WTC11 (cell line): ENCODE data around the gene SPATA12. TPM values are rescaled to one million over a fixed set of nuclear protein-coding genes. Genes with fewer than 3 reads are reported as not detected.

Experiments
- ATAC-seq: fragments of 200-7000 bp; cut with Tn5 transposase; 2 replicates; pipeline ENCODE4 v1.10.0; 2021; ENCODE audit warnings: mild to moderate bottlenecking, moderate library complexity
- CTCF ChIA-PET: fragments of 300-600 bp; sonication (Branson Sonifier 250); formaldehyde crosslinking; loops from one replicate; lab custom pipeline; 2021; ENCODE audit warnings: antibody characterized with exemption; lab: Charles Lee
- POLR2A ChIA-PET: fragments of 350-600 bp; sonication (Branson Sonifier 250); formaldehyde crosslinking; loops from one replicate; lab custom pipeline; 2021; ENCODE audit warnings: antibody characterized with exemption; lab: Charles Lee
- DNase-seq: peaks from one replicate; pipeline ENCODE4 v3.0.0; 2021; ENCODE audit warnings: low spot score
- H3K27ac Mint-ChIP-seq: 2 replicates; pipeline ENCODE4 v1.8.0; 2021; ENCODE audit warnings: mixed read lengths
- H3K27me3 Mint-ChIP-seq: 2 replicates; pipeline ENCODE4 v1.8.0; 2021; ENCODE audit warnings: low read depth, mild to moderate bottlenecking, moderate library complexity, mixed read lengths
- H3K36me3 Mint-ChIP-seq: 2 replicates; pipeline ENCODE4 v1.8.0; 2021; ENCODE audit warnings: mixed read lengths
- H3K4me1 Mint-ChIP-seq: 2 replicates; pipeline ENCODE4 v1.8.0; 2022; ENCODE audit warnings: mixed read lengths
- H3K4me3 Mint-ChIP-seq: 2 replicates; pipeline ENCODE4 v1.8.0; 2021; ENCODE audit warnings: mild to moderate bottlenecking, moderate library complexity, mixed read lengths
- H3K9me3 Mint-ChIP-seq: 2 replicates; pipeline ENCODE4 v1.8.0; 2021; ENCODE audit warnings: mixed read lengths
- ATF1 ChIP-seq: sonication (generic); formaldehyde crosslinking; IDR thresholded peaks from 2 replicates; pipeline ENCODE4 v1.8.1; 2023; ENCODE audit warnings: mild to moderate bottlenecking, moderate library complexity, missing genetic modification reagents
- CREB1 ChIP-seq: sonication (generic); formaldehyde crosslinking; IDR thresholded peaks from 2 replicates; pipeline ENCODE4 v1.8.0; 2023; ENCODE audit warnings: mild to moderate bottlenecking, missing genetic modification reagents
- GABPB1 ChIP-seq: sonication (generic); formaldehyde crosslinking; IDR thresholded peaks from 2 replicates; pipeline ENCODE4 v1.8.1; 2023; ENCODE audit warnings: mild to moderate bottlenecking, missing genetic modification reagents
- HMGA2 ChIP-seq: fragments of 250-450 bp; sonication (Bioruptor Pico); IDR thresholded peaks from 2 replicates; pipeline ENCODE4 v1.4.0; 2021; ENCODE audit warnings: mild to moderate bottlenecking, moderate library complexity
- MXD4 ChIP-seq: fragments of 250-450 bp; sonication (Bioruptor Pico); IDR thresholded peaks from 2 replicates; pipeline ENCODE4 v1.8.0; 2021; ENCODE audit warnings: mild to moderate bottlenecking, moderate library complexity, borderline replicate concordance
- MYBL2 ChIP-seq: sonication (generic); formaldehyde crosslinking; IDR thresholded peaks from 2 replicates; pipeline ENCODE4 v1.8.1; 2023; ENCODE audit warnings: mild to moderate bottlenecking, moderate library complexity, missing genetic modification reagents
- NR3C1 ChIP-seq: sonication (generic); formaldehyde crosslinking; conservative IDR thresholded peaks from 2 replicates; pipeline ENCODE4 v1.8.1; 2023; ENCODE audit warnings: low read depth, mild to moderate bottlenecking, missing genetic modification reagents
- RORB ChIP-seq: fragments of 250-450 bp; sonication (Bioruptor Pico); IDR thresholded peaks from 2 replicates; pipeline ENCODE4 v1.9.0; 2021; ENCODE audit warnings: mild to moderate bottlenecking
- ZBTB21 ChIP-seq: sonication (generic); formaldehyde crosslinking; IDR thresholded peaks from 2 replicates; pipeline ENCODE4 v1.8.1; 2023; ENCODE audit warnings: mild to moderate bottlenecking, missing genetic modification reagents, borderline replicate concordance
- ZNF219 ChIP-seq: sonication (generic); formaldehyde crosslinking; IDR thresholded peaks from 2 replicates; pipeline ENCODE4 v1.8.0; 2023; ENCODE audit warnings: missing genetic modification reagents, mild to moderate bottlenecking, borderline replicate concordance
- ZNF671 ChIP-seq: fragments of 250-450 bp; sonication (Bioruptor Pico); IDR thresholded peaks from 2 replicates; pipeline ENCODE4 v1.8.0; 2021; ENCODE audit warnings: mild to moderate bottlenecking
- total RNA-seq: library from RNA; stranded (reverse); gene quantifications from 3 replicates; pipeline ENCODE4 v1.2.3, GENCODE V29; 2021
- TF ChIP-seq, protein P1 (sequence below): sonication (generic); formaldehyde crosslinking; IDR thresholded peaks from 2 replicates; pipeline ENCODE4 v1.8.0; 2022; ENCODE audit warnings: mild to moderate bottlenecking, missing genetic modification reagents
- TF ChIP-seq, protein P2 (sequence below): fragments of 250-450 bp; sonication (Bioruptor Pico); IDR thresholded peaks from 2 replicates; pipeline ENCODE4 v1.9.0; 2021; ENCODE audit warnings: mild to moderate bottlenecking
- TF ChIP-seq, protein P3 (sequence below): sonication (generic); formaldehyde crosslinking; conservative IDR thresholded peaks from 2 replicates; pipeline ENCODE4 v1.8.1; 2022; ENCODE audit warnings: mild to moderate bottlenecking, missing genetic modification reagents
- TF ChIP-seq, protein P4 (sequence below): fragments of 250-450 bp; sonication (Bioruptor Pico); IDR thresholded peaks from 2 replicates; pipeline ENCODE4 v1.8.0; 2021; ENCODE audit warnings: mild to moderate bottlenecking
- TF ChIP-seq, protein P5 (sequence below): fragments of 250-450 bp; sonication (Bioruptor Pico); IDR thresholded peaks from 2 replicates; pipeline ENCODE4 v2.1.2; 2022; ENCODE audit warnings: mild to moderate bottlenecking, moderate library complexity
- TF ChIP-seq, protein P6 (sequence below): sonication (generic); formaldehyde crosslinking; IDR thresholded peaks from 2 replicates; pipeline ENCODE4 v1.8.1; 2023; ENCODE audit warnings: mild to moderate bottlenecking, moderate library complexity, missing genetic modification reagents
- TF ChIP-seq, protein P7 (sequence below): sonication (generic); formaldehyde crosslinking; IDR thresholded peaks from 2 replicates; pipeline ENCODE4 v1.8.0; 2022; ENCODE audit warnings: mild to moderate bottlenecking, missing genetic modification reagents
- TF ChIP-seq, protein P8 (sequence below): sonication (generic); formaldehyde crosslinking; IDR thresholded peaks from 2 replicates; pipeline ENCODE4 v1.8.0; 2022; ENCODE audit warnings: mild to moderate bottlenecking, missing genetic modification reagents
- TF ChIP-seq, protein P9 (sequence below): sonication (generic); formaldehyde crosslinking; conservative IDR thresholded peaks from 2 replicates; pipeline ENCODE4 v1.8.1; 2023; ENCODE audit warnings: mild to moderate bottlenecking, low read depth, missing genetic modification reagents, moderate library complexity

SPATA12 gene
- total RNA-seq, 1 experiment from 2014 or later, result 0.39 TPM

DNA sequence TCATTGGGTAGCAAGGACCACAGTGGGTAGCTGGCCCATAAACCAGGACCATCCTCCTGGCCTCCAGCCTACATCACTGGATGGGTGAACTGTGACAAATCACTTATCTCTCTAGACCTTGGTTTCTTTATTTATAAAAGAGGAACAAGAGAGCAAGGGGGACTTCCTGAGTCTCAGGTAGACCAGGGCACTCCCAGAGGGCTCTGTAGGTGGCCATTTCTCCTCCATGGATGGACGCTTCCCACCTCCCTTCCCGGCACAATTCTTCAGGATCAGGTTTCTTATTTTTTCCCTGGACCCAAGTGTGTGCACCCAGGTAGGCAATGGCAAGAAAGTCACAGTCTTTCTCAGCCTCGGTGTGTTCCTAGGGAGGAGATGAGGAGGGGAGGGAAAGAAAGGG lies 41.4 kb upstream of the SPATA12 start (continued):
- TF ChIP-seq, protein P1, sequence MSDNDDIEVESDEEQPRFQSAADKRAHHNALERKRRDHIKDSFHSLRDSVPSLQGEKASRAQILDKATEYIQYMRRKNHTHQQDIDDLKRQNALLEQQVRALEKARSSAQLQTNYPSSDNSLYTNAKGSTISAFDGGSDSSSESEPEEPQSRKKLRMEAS (CRISPR knock-in tag), result no peak
- TF ChIP-seq, protein P2, sequence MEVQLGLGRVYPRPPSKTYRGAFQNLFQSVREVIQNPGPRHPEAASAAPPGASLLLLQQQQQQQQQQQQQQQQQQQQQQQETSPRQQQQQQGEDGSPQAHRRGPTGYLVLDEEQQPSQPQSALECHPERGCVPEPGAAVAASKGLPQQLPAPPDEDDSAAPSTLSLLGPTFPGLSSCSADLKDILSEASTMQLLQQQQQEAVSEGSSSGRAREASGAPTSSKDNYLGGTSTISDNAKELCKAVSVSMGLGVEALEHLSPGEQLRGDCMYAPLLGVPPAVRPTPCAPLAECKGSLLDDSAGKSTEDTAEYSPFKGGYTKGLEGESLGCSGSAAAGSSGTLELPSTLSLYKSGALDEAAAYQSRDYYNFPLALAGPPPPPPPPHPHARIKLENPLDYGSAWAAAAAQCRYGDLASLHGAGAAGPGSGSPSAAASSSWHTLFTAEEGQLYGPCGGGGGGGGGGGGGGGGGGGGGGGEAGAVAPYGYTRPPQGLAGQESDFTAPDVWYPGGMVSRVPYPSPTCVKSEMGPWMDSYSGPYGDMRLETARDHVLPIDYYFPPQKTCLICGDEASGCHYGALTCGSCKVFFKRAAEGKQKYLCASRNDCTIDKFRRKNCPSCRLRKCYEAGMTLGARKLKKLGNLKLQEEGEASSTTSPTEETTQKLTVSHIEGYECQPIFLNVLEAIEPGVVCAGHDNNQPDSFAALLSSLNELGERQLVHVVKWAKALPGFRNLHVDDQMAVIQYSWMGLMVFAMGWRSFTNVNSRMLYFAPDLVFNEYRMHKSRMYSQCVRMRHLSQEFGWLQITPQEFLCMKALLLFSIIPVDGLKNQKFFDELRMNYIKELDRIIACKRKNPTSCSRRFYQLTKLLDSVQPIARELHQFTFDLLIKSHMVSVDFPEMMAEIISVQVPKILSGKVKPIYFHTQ (CRISPR knock-in tag), result no peak
- no peak for TF ChIP-seq ZBTB21 (CRISPR knock-in tag)
- no peak for TF ChIP-seq ZNF671
- no peak for TF ChIP-seq HMGA2

DNA sequence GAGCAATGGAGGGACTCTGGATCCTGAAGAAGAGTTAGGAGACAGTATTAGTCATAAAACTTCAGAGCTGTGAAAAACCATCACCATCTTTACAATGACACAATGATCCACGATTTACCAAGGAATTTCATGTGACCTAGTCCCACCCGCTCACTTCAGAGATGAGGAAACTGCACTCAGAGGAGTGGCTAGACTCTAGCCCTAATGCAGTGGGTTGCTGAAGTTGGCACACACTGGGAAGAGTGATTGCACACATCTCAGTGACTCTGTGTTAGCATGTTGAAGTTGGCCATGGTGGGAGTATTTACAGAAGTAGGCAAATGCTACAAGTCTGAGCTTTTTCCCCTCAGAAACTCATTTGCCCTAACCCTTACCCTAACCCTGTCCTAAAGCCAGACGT lies 35.2 kb upstream of the SPATA12 start:
- Mint-ChIP-seq H3K4me1 (no peaks in the 10 kb centered on the region), H3K4me3 (no peak overlapping the region), H3K27ac (no peak overlapping the region), H3K27me3 (no peaks in the 10 kb centered on the region), H3K9me3 (no peaks in the 10 kb centered on the region), H3K36me3 (no peaks in the 10 kb centered on the region)
- CTCF ChIA-PET, result no interaction called here
- DNase-seq (no peak), ATAC-seq (no peak)
- POLR2A ChIA-PET, result no interaction called here
- TF ChIP-seq, protein P3, sequence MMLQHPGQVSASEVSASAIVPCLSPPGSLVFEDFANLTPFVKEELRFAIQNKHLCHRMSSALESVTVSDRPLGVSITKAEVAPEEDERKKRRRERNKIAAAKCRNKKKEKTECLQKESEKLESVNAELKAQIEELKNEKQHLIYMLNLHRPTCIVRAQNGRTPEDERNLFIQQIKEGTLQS (CRISPR knock-in tag), result no peak
- TF ChIP-seq, protein P4, sequence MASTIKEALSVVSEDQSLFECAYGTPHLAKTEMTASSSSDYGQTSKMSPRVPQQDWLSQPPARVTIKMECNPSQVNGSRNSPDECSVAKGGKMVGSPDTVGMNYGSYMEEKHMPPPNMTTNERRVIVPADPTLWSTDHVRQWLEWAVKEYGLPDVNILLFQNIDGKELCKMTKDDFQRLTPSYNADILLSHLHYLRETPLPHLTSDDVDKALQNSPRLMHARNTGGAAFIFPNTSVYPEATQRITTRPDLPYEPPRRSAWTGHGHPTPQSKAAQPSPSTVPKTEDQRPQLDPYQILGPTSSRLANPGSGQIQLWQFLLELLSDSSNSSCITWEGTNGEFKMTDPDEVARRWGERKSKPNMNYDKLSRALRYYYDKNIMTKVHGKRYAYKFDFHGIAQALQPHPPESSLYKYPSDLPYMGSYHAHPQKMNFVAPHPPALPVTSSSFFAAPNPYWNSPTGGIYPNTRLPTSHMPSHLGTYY, result no peak
- TF ChIP-seq NR3C1 (no peak), ZNF219 (CRISPR knock-in tag) (no peak), ATF1 (no peak), RORB (CRISPR knock-in tag) (no peak), GABPB1 (CRISPR knock-in tag) (no peak), MYBL2 (no peak), CREB1 (CRISPR knock-in tag) (no peak), MXD4 (CRISPR knock-in tag) (no peak)
- TF ChIP-seq, protein P5, sequence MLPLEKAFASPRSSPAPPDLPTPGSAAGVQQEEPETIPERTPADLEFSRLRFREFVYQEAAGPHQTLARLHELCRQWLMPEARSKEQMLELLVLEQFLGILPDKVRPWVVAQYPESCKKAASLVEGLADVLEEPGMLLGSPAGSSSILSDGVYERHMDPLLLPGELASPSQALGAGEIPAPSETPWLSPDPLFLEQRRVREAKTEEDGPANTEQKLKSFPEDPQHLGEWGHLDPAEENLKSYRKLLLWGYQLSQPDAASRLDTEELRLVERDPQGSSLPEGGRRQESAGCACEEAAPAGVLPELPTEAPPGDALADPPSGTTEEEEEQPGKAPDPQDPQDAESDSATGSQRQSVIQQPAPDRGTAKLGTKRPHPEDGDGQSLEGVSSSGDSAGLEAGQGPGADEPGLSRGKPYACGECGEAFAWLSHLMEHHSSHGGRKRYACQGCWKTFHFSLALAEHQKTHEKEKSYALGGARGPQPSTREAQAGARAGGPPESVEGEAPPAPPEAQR, result no peak
- TF ChIP-seq, protein P6, sequence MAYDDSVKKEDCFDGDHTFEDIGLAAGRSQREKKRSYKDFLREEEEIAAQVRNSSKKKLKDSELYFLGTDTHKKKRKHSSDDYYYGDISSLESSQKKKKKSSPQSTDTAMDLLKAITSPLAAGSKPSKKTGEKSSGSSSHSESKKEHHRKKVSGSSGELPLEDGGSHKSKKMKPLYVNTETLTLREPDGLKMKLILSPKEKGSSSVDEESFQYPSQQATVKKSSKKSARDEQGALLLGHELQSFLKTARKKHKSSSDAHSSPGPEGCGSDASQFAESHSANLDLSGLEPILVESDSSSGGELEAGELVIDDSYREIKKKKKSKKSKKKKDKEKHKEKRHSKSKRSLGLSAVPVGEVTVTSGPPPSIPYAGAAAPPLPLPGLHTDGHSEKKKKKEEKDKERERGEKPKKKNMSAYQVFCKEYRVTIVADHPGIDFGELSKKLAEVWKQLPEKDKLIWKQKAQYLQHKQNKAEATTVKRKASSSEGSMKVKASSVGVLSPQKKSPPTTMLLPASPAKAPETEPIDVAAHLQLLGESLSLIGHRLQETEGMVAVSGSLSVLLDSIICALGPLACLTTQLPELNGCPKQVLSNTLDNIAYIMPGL (CRISPR knock-in tag), result no peak
- TF ChIP-seq, protein P7, sequence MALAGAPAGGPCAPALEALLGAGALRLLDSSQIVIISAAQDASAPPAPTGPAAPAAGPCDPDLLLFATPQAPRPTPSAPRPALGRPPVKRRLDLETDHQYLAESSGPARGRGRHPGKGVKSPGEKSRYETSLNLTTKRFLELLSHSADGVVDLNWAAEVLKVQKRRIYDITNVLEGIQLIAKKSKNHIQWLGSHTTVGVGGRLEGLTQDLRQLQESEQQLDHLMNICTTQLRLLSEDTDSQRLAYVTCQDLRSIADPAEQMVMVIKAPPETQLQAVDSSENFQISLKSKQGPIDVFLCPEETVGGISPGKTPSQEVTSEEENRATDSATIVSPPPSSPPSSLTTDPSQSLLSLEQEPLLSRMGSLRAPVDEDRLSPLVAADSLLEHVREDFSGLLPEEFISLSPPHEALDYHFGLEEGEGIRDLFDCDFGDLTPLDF (CRISPR knock-in tag), result no peak
- TF ChIP-seq, protein P2 (CRISPR knock-in tag), result no peak
- TF ChIP-seq, protein P8, sequence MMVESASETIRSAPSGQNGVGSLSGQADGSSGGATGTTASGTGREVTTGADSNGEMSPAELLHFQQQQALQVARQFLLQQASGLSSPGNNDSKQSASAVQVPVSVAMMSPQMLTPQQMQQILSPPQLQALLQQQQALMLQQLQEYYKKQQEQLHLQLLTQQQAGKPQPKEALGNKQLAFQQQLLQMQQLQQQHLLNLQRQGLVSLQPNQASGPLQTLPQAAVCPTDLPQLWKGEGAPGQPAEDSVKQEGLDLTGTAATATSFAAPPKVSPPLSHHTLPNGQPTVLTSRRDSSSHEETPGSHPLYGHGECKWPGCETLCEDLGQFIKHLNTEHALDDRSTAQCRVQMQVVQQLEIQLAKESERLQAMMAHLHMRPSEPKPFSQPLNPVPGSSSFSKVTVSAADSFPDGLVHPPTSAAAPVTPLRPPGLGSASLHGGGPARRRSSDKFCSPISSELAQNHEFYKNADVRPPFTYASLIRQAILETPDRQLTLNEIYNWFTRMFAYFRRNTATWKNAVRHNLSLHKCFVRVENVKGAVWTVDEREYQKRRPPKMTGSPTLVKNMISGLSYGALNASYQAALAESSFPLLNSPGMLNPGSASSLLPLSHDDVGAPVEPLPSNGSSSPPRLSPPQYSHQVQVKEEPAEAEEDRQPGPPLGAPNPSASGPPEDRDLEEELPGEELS (CRISPR knock-in tag), result no peak
- TF ChIP-seq, protein P9, sequence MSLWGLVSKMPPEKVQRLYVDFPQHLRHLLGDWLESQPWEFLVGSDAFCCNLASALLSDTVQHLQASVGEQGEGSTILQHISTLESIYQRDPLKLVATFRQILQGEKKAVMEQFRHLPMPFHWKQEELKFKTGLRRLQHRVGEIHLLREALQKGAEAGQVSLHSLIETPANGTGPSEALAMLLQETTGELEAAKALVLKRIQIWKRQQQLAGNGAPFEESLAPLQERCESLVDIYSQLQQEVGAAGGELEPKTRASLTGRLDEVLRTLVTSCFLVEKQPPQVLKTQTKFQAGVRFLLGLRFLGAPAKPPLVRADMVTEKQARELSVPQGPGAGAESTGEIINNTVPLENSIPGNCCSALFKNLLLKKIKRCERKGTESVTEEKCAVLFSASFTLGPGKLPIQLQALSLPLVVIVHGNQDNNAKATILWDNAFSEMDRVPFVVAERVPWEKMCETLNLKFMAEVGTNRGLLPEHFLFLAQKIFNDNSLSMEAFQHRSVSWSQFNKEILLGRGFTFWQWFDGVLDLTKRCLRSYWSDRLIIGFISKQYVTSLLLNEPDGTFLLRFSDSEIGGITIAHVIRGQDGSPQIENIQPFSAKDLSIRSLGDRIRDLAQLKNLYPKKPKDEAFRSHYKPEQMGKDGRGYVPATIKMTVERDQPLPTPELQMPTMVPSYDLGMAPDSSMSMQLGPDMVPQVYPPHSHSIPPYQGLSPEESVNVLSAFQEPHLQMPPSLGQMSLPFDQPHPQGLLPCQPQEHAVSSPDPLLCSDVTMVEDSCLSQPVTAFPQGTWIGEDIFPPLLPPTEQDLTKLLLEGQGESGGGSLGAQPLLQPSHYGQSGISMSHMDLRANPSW, result no peak
